Progenitor cell of endocrine pancreas (in vitro differentiated cells): Measurements from ENCODE around the gene BICD1. TPM values are rescaled to one million over a fixed set of nuclear protein-coding genes. Genes with fewer than 3 reads are reported as not detected.

Experiments used
- DNase-seq: peaks from one replicate; pipeline ENCODE4 v3.0.0; 2021; ENCODE audit warnings: low spot score; ENCODE audit not compliant: unreplicated experiment
- H3K27ac Mint-ChIP-seq: 2 replicates; pipeline ENCODE4 v1.8.0; 2021; ENCODE audit warnings: mild to moderate bottlenecking, moderate library complexity, mixed read lengths
- H3K27me3 Mint-ChIP-seq: 2 replicates; pipeline ENCODE4 v1.8.0; 2021; ENCODE audit warnings: mixed read lengths
- H3K36me3 Mint-ChIP-seq: 2 replicates; pipeline ENCODE4 v1.8.0; 2022; ENCODE audit warnings: mixed read lengths; ENCODE audit not compliant: insufficient read depth
- H3K4me1 Mint-ChIP-seq: 2 replicates; pipeline ENCODE4 v1.8.0; 2021; ENCODE audit warnings: low read depth, mixed read lengths
- H3K4me3 Mint-ChIP-seq: 2 replicates; pipeline ENCODE4 v1.8.0; 2021; ENCODE audit warnings: low read depth, mild to moderate bottlenecking, moderate library complexity, mixed read lengths
- H3K9me3 Mint-ChIP-seq: 2 replicates; pipeline ENCODE4 v1.8.0; 2021; ENCODE audit warnings: low read depth, mixed read lengths
- CTCF ChIP-seq: fragments of 200-600 bp; sonication (generic); IDR thresholded peaks from one replicate; pipeline ENCODE4 v1.5.0; 2021; ENCODE audit warnings: antibody characterized with exemption, mild to moderate bottlenecking; ENCODE audit not compliant: unreplicated experiment
- total RNA-seq: library from RNA; stranded (reverse); gene quantifications from 2 replicates; pipeline ENCODE4 v1.2.1, GENCODE V29; 2021

BICD1 gene
- total RNA-seq, 1 donor from 2014 or later = 88.4 TPM

GRCh38 chr12:32163596-32163995 is 56.9 kb downstream of the BICD1 start:
- Mint-ChIP-seq H3K27me3 (no peaks in the 10 kb centered on the region), H3K4me3 (no peak overlapping the region), H3K4me1 (no peaks in the 10 kb centered on the region), H3K9me3 (peaks cover 12% of the 10 kb centered on the region), H3K36me3 (peaks cover 22% of the 10 kb centered on the region), H3K27ac (no peak overlapping the region)
- no peak for DNase-seq
- no peak for TF ChIP-seq CTCF

GRCh38 chr12:32166510-32166909 is 59.9 kb downstream of the BICD1 start:
- Mint-ChIP-seq H3K4me3 (no peak overlapping the region), H3K36me3 (peaks cover 24% of the 10 kb centered on the region), H3K27me3 (no peaks in the 10 kb centered on the region), H3K9me3 (peaks cover 12% of the 10 kb centered on the region), H3K27ac (no peak overlapping the region), H3K4me1 (no peaks in the 10 kb centered on the region)
- no peak for TF ChIP-seq CTCF
- no peak for DNase-seq

- H3K4me1 Mint-ChIP-seq = no peaks in the 10 kb centered on the region
- no peak for TF ChIP-seq CTCF
- no peak overlapping the region for H3K4me3 Mint-ChIP-seq
- H3K36me3 Mint-ChIP-seq = peaks cover 16% of the 10 kb centered on the region
- DNase-seq = no peak
- no peak overlapping the region for H3K27ac Mint-ChIP-seq
- no peaks in the 10 kb centered on the region for H3K27me3 Mint-ChIP-seq
- H3K9me3 Mint-ChIP-seq = peaks cover 3% of the 10 kb centered on the region
Observed at GRCh38 chr12:32170437-32170998, 63.9 kb downstream of the BICD1 start.

- Mint-ChIP-seq H3K27ac (no peak overlapping the region), H3K27me3 (no peaks in the 10 kb centered on the region), H3K9me3 (peaks cover 3% of the 10 kb centered on the region), H3K4me3 (no peak overlapping the region), H3K4me1 (no peaks in the 10 kb centered on the region), H3K36me3 (peaks cover 18% of the 10 kb centered on the region)
- TF ChIP-seq CTCF = no peak
- DNase-seq = no peak
Observed at GRCh38 chr12:32171211-32171610, 64.6 kb downstream of the BICD1 start.

GRCh38 chr12:32176606-32177005 is 70.0 kb downstream of the BICD1 start:
- H3K9me3 Mint-ChIP-seq = peaks cover 3% of the 10 kb centered on the region
- DNase-seq = no peak
- H3K36me3 Mint-ChIP-seq = peaks cover 16% of the 10 kb centered on the region
- no peak overlapping the region for H3K27ac Mint-ChIP-seq
- no peaks in the 10 kb centered on the region for H3K27me3 Mint-ChIP-seq
- TF ChIP-seq CTCF = no peak
- H3K4me3 Mint-ChIP-seq = no peak overlapping the region
- H3K4me1 Mint-ChIP-seq = no peaks in the 10 kb centered on the region
